ENCODE results near the gene PTCD2. TPM values are rescaled to one million over a fixed set of nuclear protein-coding genes. Genes with fewer than 3 reads are reported as not detected.

Gene PTCD2
- total and polyA plus RNA-seq, 2 donors (not counting 1 experiment from before 2014, with no cell fraction given), result 10.3 to 15.9 TPM

DNA sequence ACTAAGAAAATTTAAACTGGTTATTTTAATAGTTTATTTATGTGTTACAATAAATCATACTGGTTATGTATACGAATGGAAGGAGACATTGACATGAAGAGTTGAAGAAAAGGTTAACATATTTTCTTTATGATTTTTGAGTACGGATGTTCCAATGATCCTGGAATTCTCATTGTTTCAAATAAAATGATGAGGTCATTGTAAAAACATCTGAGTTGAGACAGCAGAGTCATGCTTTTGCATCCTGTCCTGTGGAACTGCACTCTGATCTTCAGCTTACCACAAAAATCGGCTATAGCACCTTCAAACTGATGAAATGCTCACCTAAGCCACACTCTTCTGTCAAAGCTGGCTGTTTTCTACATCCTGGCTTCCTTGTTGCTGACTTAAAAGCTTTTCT, 67.8 kb downstream of the PTCD2 start:
- peaks cover 14% of the 10 kb centered on the region for H3K4me1 ChIP-seq (ENCODE audit: control insufficient read depth, extremely low read depth, insufficient read depth, low read length)

DNA sequence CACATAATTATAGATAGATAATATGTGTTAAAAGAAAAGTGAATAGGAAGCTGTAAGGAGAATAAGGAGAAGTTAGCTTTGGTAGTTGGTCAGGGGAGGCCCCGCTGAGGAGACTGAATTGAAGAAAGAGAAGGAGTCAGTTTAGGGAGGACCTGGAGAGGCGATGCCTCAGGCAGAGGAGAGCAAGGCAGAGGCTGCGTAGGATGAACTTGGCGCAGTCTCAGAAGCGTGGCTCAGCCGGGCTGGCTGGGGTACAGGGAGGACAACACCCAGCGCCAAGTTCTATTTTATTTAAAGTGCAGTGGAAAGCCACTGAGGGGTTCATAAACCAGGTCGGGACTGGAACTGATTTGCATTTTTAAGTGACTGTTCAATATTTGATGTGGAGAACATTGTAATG, 68.5 kb downstream of the PTCD2 start:
- H3K4me1 ChIP-seq (ENCODE audit: control insufficient read depth, extremely low read depth, insufficient read depth, low read length), result peaks cover 12% of the 10 kb centered on the region
- no peaks in the 10 kb centered on the region for H3K36me3 ChIP-seq (ENCODE audit: control insufficient read depth, insufficient read depth, low read length)
- peak in 1 of 2 donors; percentile 62 for DNase-seq (ENCODE audit: low read depth in 2 of 2)
- no peak overlapping the region for H3K4me3 ChIP-seq (replicated peaks in 1 of 4; ENCODE audit: control extremely low read depth in 1 of 4, insufficient read depth in 1 of 4, low read depth in 3 of 4, low read length in 4 of 4)
- no peaks in the 10 kb centered on the region for H3K27me3 ChIP-seq (ENCODE audit: control insufficient read depth, insufficient read depth, low read length)
- no peaks in the 10 kb centered on the region for H4K20me1 ChIP-seq (ENCODE audit: control insufficient read depth, extremely low read depth, insufficient read depth, low read length)
- no peak overlapping the region for H3K9ac ChIP-seq (ENCODE audit: insufficient read depth, low read length)
- peak overlapping the region; percentile 59 for H3K27ac ChIP-seq (ENCODE audit: insufficient read depth, low read length)
- H3K9me3 ChIP-seq (ENCODE audit: control insufficient read depth, insufficient read depth, low read depth, low read length), result no peaks in the 10 kb centered on the region
- no peak overlapping the region for H3K4me2 ChIP-seq (ENCODE audit: extremely low read depth, insufficient read depth, low read length)
- TF ChIP-seq, protein P1, sequence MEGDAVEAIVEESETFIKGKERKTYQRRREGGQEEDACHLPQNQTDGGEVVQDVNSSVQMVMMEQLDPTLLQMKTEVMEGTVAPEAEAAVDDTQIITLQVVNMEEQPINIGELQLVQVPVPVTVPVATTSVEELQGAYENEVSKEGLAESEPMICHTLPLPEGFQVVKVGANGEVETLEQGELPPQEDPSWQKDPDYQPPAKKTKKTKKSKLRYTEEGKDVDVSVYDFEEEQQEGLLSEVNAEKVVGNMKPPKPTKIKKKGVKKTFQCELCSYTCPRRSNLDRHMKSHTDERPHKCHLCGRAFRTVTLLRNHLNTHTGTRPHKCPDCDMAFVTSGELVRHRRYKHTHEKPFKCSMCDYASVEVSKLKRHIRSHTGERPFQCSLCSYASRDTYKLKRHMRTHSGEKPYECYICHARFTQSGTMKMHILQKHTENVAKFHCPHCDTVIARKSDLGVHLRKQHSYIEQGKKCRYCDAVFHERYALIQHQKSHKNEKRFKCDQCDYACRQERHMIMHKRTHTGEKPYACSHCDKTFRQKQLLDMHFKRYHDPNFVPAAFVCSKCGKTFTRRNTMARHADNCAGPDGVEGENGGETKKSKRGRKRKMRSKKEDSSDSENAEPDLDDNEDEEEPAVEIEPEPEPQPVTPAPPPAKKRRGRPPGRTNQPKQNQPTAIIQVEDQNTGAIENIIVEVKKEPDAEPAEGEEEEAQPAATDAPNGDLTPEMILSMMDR (conservative IDR thresholded peaks at IDR 0.05 in 1 of 2, IDR thresholded peaks at IDR 0.05 in 1 of 2; ENCODE audit: low read depth in 1 of 2, low read length in 2 of 2), result no peak
- TF ChIP-seq EZH2 (IDR thresholded peaks at IDR 0.05; ENCODE audit: low read length, missing control alignments), result no peak
- H2AFZ ChIP-seq (ENCODE audit: low read length), result no peak overlapping the region
- no peaks in the 10 kb centered on the region for H3K79me2 ChIP-seq (ENCODE audit: control insufficient read depth, insufficient read depth, low read length)

More for the DNA sequence above, 67.8 kb downstream of the PTCD2 start:
- TF ChIP-seq, protein P1 (conservative IDR thresholded peaks at IDR 0.05 in 1 of 2, IDR thresholded peaks at IDR 0.05 in 1 of 2; ENCODE audit: low read depth in 1 of 2, low read length in 2 of 2), result no peak
- TF ChIP-seq EZH2 (IDR thresholded peaks at IDR 0.05; ENCODE audit: low read length, missing control alignments), result no peak
- Histone ChIP-seq H3K9me3 (ENCODE audit: control insufficient read depth, insufficient read depth, low read depth, low read length) (no peaks in the 10 kb centered on the region), H3K4me3 (replicated peaks in 1 of 4; ENCODE audit: control extremely low read depth in 1 of 4, insufficient read depth in 1 of 4, low read depth in 3 of 4, low read length in 4 of 4) (no peak overlapping the region), H4K20me1 (ENCODE audit: control insufficient read depth, extremely low read depth, insufficient read depth, low read length) (no peaks in the 10 kb centered on the region), H2AFZ (ENCODE audit: low read length) (no peak overlapping the region), H3K9ac (ENCODE audit: insufficient read depth, low read length) (no peak overlapping the region), H3K27me3 (ENCODE audit: control insufficient read depth, insufficient read depth, low read length) (no peaks in the 10 kb centered on the region), H3K4me2 (ENCODE audit: extremely low read depth, insufficient read depth, low read length) (peak overlapping the region; percentile 26), H3K36me3 (ENCODE audit: control insufficient read depth, insufficient read depth, low read length) (no peaks in the 10 kb centered on the region), H3K79me2 (ENCODE audit: control insufficient read depth, insufficient read depth, low read length) (no peaks in the 10 kb centered on the region), H3K27ac (ENCODE audit: insufficient read depth, low read length) (peak overlapping the region; percentile 59)
- peak; percentile 69 to 93 for DNase-seq (ENCODE audit: low read depth in 2 of 2)

DNA sequence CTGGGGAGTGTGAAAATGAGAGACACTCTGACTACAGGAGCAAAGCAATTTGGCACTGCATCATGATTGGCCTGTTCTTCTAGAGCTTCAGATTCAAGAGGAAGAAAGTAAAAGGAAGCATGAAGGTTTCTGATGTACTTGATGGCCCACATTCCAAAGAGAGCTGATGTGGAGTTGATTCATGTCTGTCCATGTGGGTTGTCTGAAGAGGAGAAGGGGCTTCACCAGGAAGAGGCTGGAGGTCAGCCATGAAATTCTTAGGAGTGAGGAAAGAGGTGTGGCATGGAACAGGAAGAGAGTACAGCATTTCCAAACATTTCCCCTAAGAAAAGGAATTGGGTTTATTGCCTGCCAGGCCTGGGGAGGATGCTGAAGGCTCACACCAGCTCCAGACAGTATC, 70.7 kb downstream of the PTCD2 start:
- H3K27ac ChIP-seq (ENCODE audit: insufficient read depth, low read length), result no peak overlapping the region
- H2AFZ ChIP-seq (ENCODE audit: low read length), result peak overlapping the region; percentile 19
- no peaks in the 10 kb centered on the region for H3K36me3 ChIP-seq (ENCODE audit: control insufficient read depth, insufficient read depth, low read length)
- H3K4me3 ChIP-seq (replicated peaks in 1 of 4; ENCODE audit: control extremely low read depth in 1 of 4, insufficient read depth in 1 of 4, low read depth in 3 of 4, low read length in 4 of 4), result no peak overlapping the region
- TF ChIP-seq, protein P1 (conservative IDR thresholded peaks at IDR 0.05 in 1 of 2, IDR thresholded peaks at IDR 0.05 in 1 of 2; ENCODE audit: low read depth in 1 of 2, low read length in 2 of 2), result no peak
- TF ChIP-seq EZH2 (IDR thresholded peaks at IDR 0.05; ENCODE audit: low read length, missing control alignments), result no peak
- H4K20me1 ChIP-seq (ENCODE audit: control insufficient read depth, extremely low read depth, insufficient read depth, low read length), result no peaks in the 10 kb centered on the region
- no peaks in the 10 kb centered on the region for H3K27me3 ChIP-seq (ENCODE audit: control insufficient read depth, insufficient read depth, low read length)
- no peak overlapping the region for H3K9ac ChIP-seq (ENCODE audit: insufficient read depth, low read length)
- peaks cover 12% of the 10 kb centered on the region for H3K4me1 ChIP-seq (ENCODE audit: control insufficient read depth, extremely low read depth, insufficient read depth, low read length)
- H3K4me2 ChIP-seq (ENCODE audit: extremely low read depth, insufficient read depth, low read length), result no peak overlapping the region
- no peaks in the 10 kb centered on the region for H3K79me2 ChIP-seq (ENCODE audit: control insufficient read depth, insufficient read depth, low read length)
- H3K9me3 ChIP-seq (ENCODE audit: control insufficient read depth, insufficient read depth, low read depth, low read length), result no peaks in the 10 kb centered on the region
- no peak for DNase-seq (ENCODE audit: low read depth in 2 of 2)
